ENCODE data around the gene GPNMB.

GPNMB gene

GRCh38 chr7:23207884-23208283 lies 38.7 kb upstream of the GPNMB start:
- no peak overlapping the region for H3K4me3 ChIP-seq (ENCODE audit: low read length)
- no peak for DNase-seq (ENCODE audit: low read depth)
- no peak for TF ChIP-seq CTCF (conservative IDR thresholded peaks at IDR 0.05; ENCODE audit: low read depth, low read length)

GRCh38 chr7:23208316-23208715 lies 38.3 kb upstream of the GPNMB start:
- TF ChIP-seq CTCF (conservative IDR thresholded peaks at IDR 0.05; ENCODE audit: low read depth, low read length) = no peak
- no peak overlapping the region for H3K4me3 ChIP-seq (ENCODE audit: low read length)
- no peak for DNase-seq (ENCODE audit: low read depth)

GRCh38 chr7:23210506-23210905 lies 36.1 kb upstream of the GPNMB start:
- DNase-seq (ENCODE audit: low read depth) = no peak
- no peak overlapping the region for H3K4me3 ChIP-seq (ENCODE audit: low read length)
- TF ChIP-seq CTCF (conservative IDR thresholded peaks at IDR 0.05; ENCODE audit: low read depth, low read length) = no peak

- no peak for TF ChIP-seq CTCF (conservative IDR thresholded peaks at IDR 0.05; ENCODE audit: low read depth, low read length)
- DNase-seq (ENCODE audit: low read depth) = no peak
- no peak overlapping the region for H3K4me3 ChIP-seq (ENCODE audit: low read length)
These were observed 35.0 kb upstream of the GPNMB start for GRCh38 chr7:23211589-23211988.

- no peak for TF ChIP-seq CTCF (conservative IDR thresholded peaks at IDR 0.05; ENCODE audit: low read depth, low read length)
- DNase-seq (ENCODE audit: low read depth) = no peak
- H3K4me3 ChIP-seq (ENCODE audit: low read length) = no peak overlapping the region
These were observed 34.2 kb upstream of the GPNMB start for GRCh38 chr7:23212395-23212794.

- no peak for TF ChIP-seq CTCF (conservative IDR thresholded peaks at IDR 0.05; ENCODE audit: low read depth, low read length)
- no peak for DNase-seq (ENCODE audit: low read depth)
- H3K4me3 ChIP-seq (ENCODE audit: low read length) = no peak overlapping the region
These were observed 33.7 kb upstream of the GPNMB start for GRCh38 chr7:23212841-23213240.

- no peak for TF ChIP-seq CTCF (conservative IDR thresholded peaks at IDR 0.05; ENCODE audit: low read depth, low read length)
- DNase-seq (ENCODE audit: low read depth) = no peak
- no peak overlapping the region for H3K4me3 ChIP-seq (ENCODE audit: low read length)
These were observed 32.8 kb upstream of the GPNMB start for GRCh38 chr7:23213755-23214154.

All from retinal pigment epithelial cell (primary cell).